Activated T-cell treated with anti-CD3 and anti-CD28 coated beads, Interleukin-2, amount 50 U/mL, for 72 hours (primary cell): ENCODE results near the gene TEX10. TPM values are rescaled to one million over a fixed set of nuclear protein-coding genes. Genes with fewer than 3 reads are reported as not detected.

ENCODE experiments used
- ATAC-seq, 2 donors: fragments of 150-1000 bp; cut with Tn5 transposase; replicated peaks in 1 of 2; 2 replicates each; pipeline ENCODE4 v1.10.0; 2021; ENCODE audit warnings: moderate library complexity in 2 of 2, mild to moderate bottlenecking in 1 of 2
- DNase-seq, 2 donors: peaks; one replicate each; pipeline ENCODE4 v3.0.0; 2021 to 2022; ENCODE audit warnings: mixed read lengths in 1 of 2
- H3K27ac Mint-ChIP-seq: one replicate; pipeline ENCODE4 v1.8.0; 2022; ENCODE audit warnings: mild to moderate bottlenecking, moderate library complexity, mixed read lengths
- H3K27me3 Mint-ChIP-seq: one replicate; pipeline ENCODE4 v1.8.0; 2022; ENCODE audit warnings: low read depth, mixed read lengths
- H3K36me3 Mint-ChIP-seq, 2 donors: one replicate each; pipeline ENCODE4 v1.8.0; 2022; ENCODE audit warnings: mixed read lengths in 2 of 2, mild to moderate bottlenecking in 1 of 2; ENCODE audit not compliant: insufficient read depth in 2 of 2
- H3K4me1 Mint-ChIP-seq: one replicate; pipeline ENCODE4 v1.8.0; 2022; ENCODE audit warnings: low read depth, mixed read lengths
- H3K4me3 Mint-ChIP-seq, 2 donors: one replicate each; pipeline ENCODE4 v1.8.0; 2022; ENCODE audit warnings: mild to moderate bottlenecking in 2 of 2, mixed read lengths in 2 of 2, moderate library complexity in 2 of 2
- H3K9me3 Mint-ChIP-seq, 2 donors: one replicate each; pipeline ENCODE4 v1.8.0; 2022; ENCODE audit warnings: mixed read lengths in 2 of 2
- total RNA-seq, 2 donors: library from RNA; stranded (reverse); gene quantifications; one replicate each; pipeline ENCODE4 v1.2.3, GENCODE V29; 2022

Gene TEX10
- total RNA-seq, 2 donors from 2014 or later = 17.9 to 20.4 TPM

DNA sequence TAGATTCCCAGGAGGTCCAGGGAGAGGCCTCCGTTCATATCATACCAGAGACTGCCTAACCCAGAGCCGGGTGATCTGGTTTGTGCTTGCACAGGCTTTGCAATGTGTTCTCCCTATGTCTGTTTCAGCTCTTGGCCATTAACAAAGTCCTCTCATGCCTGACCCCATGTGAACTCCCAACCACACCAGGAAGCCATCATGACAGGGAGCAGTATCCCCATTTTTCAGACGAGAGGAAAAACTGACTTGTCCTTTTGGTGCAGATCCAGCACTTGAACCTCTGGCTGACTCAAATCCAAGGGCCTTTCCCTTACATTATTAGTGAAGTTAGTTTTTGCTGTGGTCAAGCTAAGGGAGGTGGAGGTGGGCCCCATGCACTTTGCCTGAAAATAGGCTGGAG is 58.4 kb downstream of the TEX10 start:
- peaks cover 2 to 12% of the 10 kb centered on the region in 2 donors for H3K36me3 Mint-ChIP-seq
- H3K4me3 Mint-ChIP-seq = no peak overlapping the region
- no peaks in the 10 kb centered on the region for H3K4me1 Mint-ChIP-seq
- ATAC-seq (no peak), DNase-seq (no peak)
- no peak overlapping the region for H3K27ac Mint-ChIP-seq
- H3K27me3 Mint-ChIP-seq = no peaks in the 10 kb centered on the region
- H3K9me3 Mint-ChIP-seq = no peaks in the 10 kb centered on the region

- no peak for ATAC-seq
- H3K36me3 Mint-ChIP-seq = peaks cover 6 to 23% of the 10 kb centered on the region in 2 donors
- H3K27ac Mint-ChIP-seq = no peak overlapping the region
These were observed 60.3 kb downstream of the TEX10 start for GRCh38 chr9:100292414-100292813.

DNA sequence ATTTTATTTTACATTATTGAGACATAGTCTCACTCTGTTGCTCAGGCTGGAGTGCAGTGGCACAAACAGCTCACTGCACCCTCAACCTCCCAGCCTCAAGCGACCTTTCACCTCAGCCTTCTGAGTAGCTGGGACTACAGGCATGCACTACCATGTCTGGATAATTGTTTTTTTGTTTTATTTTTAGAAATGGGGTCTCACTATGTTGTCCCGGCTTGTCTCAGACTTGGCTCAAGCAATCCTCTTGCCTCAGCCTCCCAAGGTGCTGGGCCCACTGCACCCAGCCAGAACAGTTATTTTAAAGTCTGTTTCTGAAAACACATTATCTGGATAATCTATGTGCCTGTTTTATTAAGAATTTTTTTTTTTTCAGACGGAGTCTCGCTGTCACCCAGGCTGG is 62.0 kb downstream of the TEX10 start:
- Mint-ChIP-seq H3K4me1 (no peaks in the 10 kb centered on the region), H3K27me3 (no peaks in the 10 kb centered on the region), H3K27ac (no peak overlapping the region), H3K4me3 (no peak overlapping the region), H3K9me3 (peaks cover 5 to 7% of the 10 kb centered on the region in 2 donors), H3K36me3 (peaks cover 12 to 31% of the 10 kb centered on the region in 2 donors)
- ATAC-seq (no peak), DNase-seq (no peak)

More at GRCh38 chr9:100292414-100292813, 60.3 kb downstream of the TEX10 start:
- Mint-ChIP-seq H3K27me3 (no peaks in the 10 kb centered on the region), H3K4me1 (no peaks in the 10 kb centered on the region), H3K4me3 (no peak overlapping the region), H3K9me3 (peaks cover 5 to 7% of the 10 kb centered on the region in 2 donors)
- no peak for DNase-seq

- H3K27ac Mint-ChIP-seq = no peak overlapping the region
- peaks cover 25 to 43% of the 10 kb centered on the region in 2 donors for H3K36me3 Mint-ChIP-seq
- H3K4me3 Mint-ChIP-seq = no peak overlapping the region
- no peaks in the 10 kb centered on the region for H3K4me1 Mint-ChIP-seq
- H3K9me3 Mint-ChIP-seq = peaks cover 11 to 12% of the 10 kb centered on the region in 2 donors
- no peaks in the 10 kb centered on the region for H3K27me3 Mint-ChIP-seq
- ATAC-seq (no peak), DNase-seq (no peak)
These were observed 65.6 kb downstream of the TEX10 start for GRCh38 chr9:100287186-100287585.

DNA sequence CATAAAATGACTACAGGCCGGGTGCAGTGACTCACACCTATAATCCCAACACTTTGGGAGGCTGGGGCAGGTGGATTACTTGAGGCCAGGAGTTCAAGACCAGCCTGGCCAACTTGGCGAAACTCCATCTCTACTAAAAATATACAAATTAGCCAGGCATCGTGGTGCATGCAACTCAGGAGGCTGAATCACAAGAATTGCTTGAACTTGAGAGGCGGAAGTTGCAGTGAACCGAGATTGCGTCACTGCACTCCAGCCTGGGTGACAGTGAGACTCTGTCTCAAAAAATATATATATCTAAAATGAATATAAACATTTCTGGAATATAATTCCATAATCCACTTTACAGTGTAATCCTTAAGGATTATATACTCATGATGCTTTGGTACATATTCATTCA is 66.5 kb downstream of the TEX10 start:
- DNase-seq (no peak), ATAC-seq (no peak)
- Mint-ChIP-seq H3K27ac (no peak overlapping the region), H3K4me1 (no peaks in the 10 kb centered on the region), H3K27me3 (no peaks in the 10 kb centered on the region), H3K9me3 (peaks cover 11 to 12% of the 10 kb centered on the region in 2 donors), H3K36me3 (peaks cover 25 to 40% of the 10 kb centered on the region in 2 donors), H3K4me3 (no peak overlapping the region)

GRCh38 chr9:100285601-100286000 is 67.1 kb downstream of the TEX10 start:
- no peaks in the 10 kb centered on the region for H3K4me1 Mint-ChIP-seq
- no peak overlapping the region for H3K4me3 Mint-ChIP-seq
- DNase-seq = no peak
- ATAC-seq = no peak
- H3K9me3 Mint-ChIP-seq = peaks cover 11 to 12% of the 10 kb centered on the region in 2 donors
- no peak overlapping the region for H3K27ac Mint-ChIP-seq
- no peaks in the 10 kb centered on the region for H3K27me3 Mint-ChIP-seq
- H3K36me3 Mint-ChIP-seq = peaks cover 25 to 40% of the 10 kb centered on the region in 2 donors

GRCh38 chr9:100285080-100285479 is 67.7 kb downstream of the TEX10 start:
- Mint-ChIP-seq H3K27me3 (no peaks in the 10 kb centered on the region), H3K9me3 (peaks cover 11 to 12% of the 10 kb centered on the region in 2 donors), H3K4me3 (no peak overlapping the region), H3K4me1 (no peaks in the 10 kb centered on the region), H3K36me3 (peaks cover 25 to 38% of the 10 kb centered on the region in 2 donors), H3K27ac (no peak overlapping the region)
- no peak for DNase-seq
- no peak for ATAC-seq

DNA sequence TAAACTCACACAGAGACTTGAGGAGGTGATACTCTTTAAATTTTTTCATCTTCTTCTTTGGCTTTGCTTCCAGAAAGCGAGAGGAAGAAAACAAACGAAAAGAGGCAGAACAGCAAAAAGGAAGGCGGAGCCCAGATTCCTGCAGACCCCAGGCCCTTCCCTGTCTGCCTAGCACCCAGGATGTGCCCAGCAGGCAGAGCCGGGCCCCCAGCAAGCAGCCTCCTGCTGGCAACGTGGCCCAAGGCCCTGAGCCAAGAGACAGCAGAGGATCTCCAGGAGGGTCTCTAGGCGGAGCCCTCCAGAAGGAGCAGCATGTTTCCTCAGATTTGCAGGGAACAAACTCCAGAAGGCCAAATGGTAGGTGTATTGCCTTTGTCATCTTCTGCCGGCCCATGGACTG is 68.5 kb downstream of the TEX10 start:
- Mint-ChIP-seq H3K9me3 (peaks cover 11 to 12% of the 10 kb centered on the region in 2 donors), H3K27me3 (no peaks in the 10 kb centered on the region), H3K36me3 (peaks cover 22 to 34% of the 10 kb centered on the region in 2 donors), H3K4me1 (no peaks in the 10 kb centered on the region), H3K4me3 (no peak overlapping the region), H3K27ac (no peak overlapping the region)
- DNase-seq = no peak
- ATAC-seq = no peak

DNA sequence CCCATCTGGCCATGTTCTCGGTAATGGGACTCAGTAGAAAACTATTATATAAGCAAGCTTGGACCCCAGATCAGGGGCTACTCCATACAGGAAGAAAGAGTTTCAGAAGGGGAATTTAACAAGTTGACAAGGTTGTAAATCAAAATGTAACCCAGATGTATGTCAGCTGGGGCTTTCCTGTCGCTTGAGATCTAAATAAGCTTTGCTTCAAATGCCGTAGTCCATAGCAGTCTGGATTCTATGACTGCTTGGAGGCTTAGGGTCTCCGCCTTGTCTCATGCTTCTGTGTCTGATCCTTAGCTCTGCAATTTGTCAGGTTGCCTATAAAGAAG is 70.4 kb downstream of the TEX10 start:
- Mint-ChIP-seq H3K36me3 (peaks cover 18 to 22% of the 10 kb centered on the region in 2 donors), H3K27ac (no peak overlapping the region), H3K4me1 (no peaks in the 10 kb centered on the region), H3K4me3 (no peak overlapping the region), H3K27me3 (no peaks in the 10 kb centered on the region), H3K9me3 (peaks cover 5% of the 10 kb centered on the region in 2 donors)
- DNase-seq (no peak), ATAC-seq (no peak)

DNA sequence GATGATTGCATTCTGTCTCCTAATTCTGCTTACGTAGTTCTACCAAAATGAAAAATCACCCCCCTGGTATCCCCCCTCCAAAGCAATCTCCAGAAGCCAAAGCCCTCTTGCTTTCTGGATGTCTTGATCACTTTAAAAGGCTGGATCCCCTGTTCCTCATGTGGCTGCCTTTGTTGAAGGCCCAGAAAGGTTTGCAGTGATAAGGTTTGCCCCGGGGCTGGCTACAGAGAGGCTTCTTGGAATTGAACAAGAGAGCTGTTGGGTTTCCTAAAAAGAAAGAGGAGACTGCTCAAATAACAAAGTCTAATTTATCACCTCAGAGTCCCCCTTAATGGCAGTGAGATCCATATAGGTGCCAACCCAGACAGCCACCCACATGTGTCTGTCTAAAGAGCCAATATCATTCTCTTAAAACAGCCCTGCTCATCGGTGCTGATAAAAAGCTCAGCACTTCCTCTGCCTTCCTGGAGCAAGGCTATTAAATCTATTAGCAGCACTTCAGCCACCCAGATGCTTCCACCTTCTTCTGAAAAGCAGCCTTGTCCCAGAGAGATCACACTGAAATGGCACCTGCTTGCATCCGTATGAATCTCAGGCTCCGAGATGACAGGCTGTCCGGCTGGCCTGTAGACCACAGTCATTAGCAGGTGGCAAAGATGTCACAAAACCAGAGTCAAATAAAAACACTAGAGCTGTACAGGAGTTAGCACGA is 70.9 kb downstream of the TEX10 start:
- DNase-seq (no peak), ATAC-seq (no peak)
- peaks cover 5% of the 10 kb centered on the region in 2 donors for H3K9me3 Mint-ChIP-seq
- no peaks in the 10 kb centered on the region for H3K27me3 Mint-ChIP-seq
- peaks cover 16 to 22% of the 10 kb centered on the region in 2 donors for H3K36me3 Mint-ChIP-seq
- no peak overlapping the region for H3K27ac Mint-ChIP-seq
- H3K4me3 Mint-ChIP-seq = no peak overlapping the region
- no peaks in the 10 kb centered on the region for H3K4me1 Mint-ChIP-seq

- Mint-ChIP-seq H3K4me3 (no peak overlapping the region), H3K27ac (no peak overlapping the region), H3K4me1 (no peaks in the 10 kb centered on the region), H3K9me3 (peaks cover 5% of the 10 kb centered on the region in 2 donors), H3K36me3 (peaks cover 16 to 20% of the 10 kb centered on the region in 2 donors), H3K27me3 (no peaks in the 10 kb centered on the region)
- DNase-seq = no peak
- ATAC-seq = no peak
These were observed 71.7 kb downstream of the TEX10 start for GRCh38 chr9:100281066-100281465.

DNA sequence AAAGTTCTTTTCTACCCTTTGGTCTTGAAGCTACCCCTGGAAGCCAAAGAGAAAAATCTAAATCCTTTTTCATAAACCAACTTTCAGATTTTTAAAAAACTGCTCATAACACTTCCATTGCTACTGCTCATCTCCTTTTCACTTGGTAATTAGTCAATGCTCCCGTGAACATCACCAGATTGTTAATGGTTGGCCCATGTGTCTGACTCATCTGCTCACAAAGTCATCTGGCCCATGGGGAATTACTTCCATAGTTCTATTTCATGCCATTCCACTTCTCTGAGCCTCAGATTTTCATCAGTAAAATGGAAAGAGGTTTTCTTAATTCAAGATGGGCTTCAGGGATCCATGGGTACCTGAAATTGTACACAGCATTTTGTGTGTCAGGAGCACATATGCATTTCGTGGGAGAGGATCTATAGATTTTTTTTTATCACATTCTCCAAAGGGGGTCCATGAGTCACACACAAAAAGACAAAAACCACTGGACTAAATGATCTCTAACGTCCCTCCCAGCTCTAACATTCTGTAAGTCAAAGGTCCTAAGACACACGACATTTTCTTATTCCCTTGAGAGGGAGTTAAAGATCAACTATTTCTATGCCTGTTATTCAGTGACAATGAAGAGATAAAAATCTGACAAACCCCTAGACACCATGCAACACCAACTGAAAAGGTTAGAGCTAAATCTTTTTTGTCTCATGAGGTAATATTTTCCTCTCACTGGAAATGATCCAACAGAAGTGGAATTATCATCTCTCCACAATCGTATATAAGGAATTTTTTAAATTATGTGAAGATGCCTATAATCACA is 75.4 kb downstream of the TEX10 start:
- ATAC-seq = no peak
- H3K27me3 Mint-ChIP-seq = no peaks in the 10 kb centered on the region
- H3K9me3 Mint-ChIP-seq = no peaks in the 10 kb centered on the region
- no peak for DNase-seq
- no peak overlapping the region for H3K4me3 Mint-ChIP-seq
- H3K4me1 Mint-ChIP-seq = no peaks in the 10 kb centered on the region
- H3K36me3 Mint-ChIP-seq = peaks cover 2 to 5% of the 10 kb centered on the region in 2 donors
- no peak overlapping the region for H3K27ac Mint-ChIP-seq

- DNase-seq (no peak), ATAC-seq (no peak)
- no peaks in the 10 kb centered on the region for H3K9me3 Mint-ChIP-seq
- no peak overlapping the region for H3K4me3 Mint-ChIP-seq
- no peaks in the 10 kb centered on the region for H3K27me3 Mint-ChIP-seq
- H3K36me3 Mint-ChIP-seq = peaks cover 0 to 5% of the 10 kb centered on the region in 2 donors
- H3K27ac Mint-ChIP-seq = no peak overlapping the region
- H3K4me1 Mint-ChIP-seq = no peaks in the 10 kb centered on the region
These were observed 83.1 kb downstream of the TEX10 start for GRCh38 chr9:100269656-100270055.
